Measurements from ENCODE around the gene OR56A5.

Gene OR56A5

DNA sequence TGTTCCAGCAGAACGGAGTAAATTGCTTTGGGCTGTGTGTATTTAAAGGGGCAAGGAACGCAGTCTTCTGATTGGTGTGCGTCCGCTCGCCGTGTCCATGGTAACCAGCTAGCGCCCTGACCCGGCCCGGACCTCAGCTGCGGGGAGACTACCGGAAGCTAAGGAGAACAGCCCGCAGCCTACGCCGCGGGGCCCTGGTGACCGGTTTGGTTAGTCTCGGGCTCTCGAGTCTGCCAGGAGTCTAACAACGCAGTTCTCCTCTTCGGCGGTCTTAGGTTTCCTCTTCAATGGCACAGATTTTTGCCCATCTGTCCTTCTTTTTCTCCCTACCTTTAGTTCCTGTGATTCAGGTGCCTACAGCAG is 29.7 kb downstream of the OR56A5 start:
- no peak overlapping the region for H3K4me3 ChIP-seq (ENCODE audit: control insufficient read depth, low read depth, low read length)
- DNase-seq (ENCODE audit: low read depth), result no peak
- no peak for TF ChIP-seq CTCF (conservative IDR thresholded peaks at IDR 0.05; ENCODE audit: control insufficient read depth, insufficient read depth, low read depth, low read length)

GRCh38 chr11:5937868-5938602 is 30.3 kb downstream of the OR56A5 start:
- TF ChIP-seq CTCF (conservative IDR thresholded peaks at IDR 0.05; ENCODE audit: control insufficient read depth, insufficient read depth, low read depth, low read length), result no peak
- H3K4me3 ChIP-seq (ENCODE audit: control insufficient read depth, low read depth, low read length), result no peak overlapping the region
- DNase-seq (ENCODE audit: low read depth), result no peak

- no peak for TF ChIP-seq CTCF (conservative IDR thresholded peaks at IDR 0.05; ENCODE audit: control insufficient read depth, insufficient read depth, low read depth, low read length)
- no peak overlapping the region for H3K4me3 ChIP-seq (ENCODE audit: control insufficient read depth, low read depth, low read length)
- DNase-seq (ENCODE audit: low read depth), result no peak
Observed at GRCh38 chr11:5933116-5933515, 35.2 kb downstream of the OR56A5 start.

GRCh38 chr11:5932671-5933070 is 35.6 kb downstream of the OR56A5 start:
- TF ChIP-seq CTCF (conservative IDR thresholded peaks at IDR 0.05; ENCODE audit: control insufficient read depth, insufficient read depth, low read depth, low read length), result no peak
- no peak for DNase-seq (ENCODE audit: low read depth)
- H3K4me3 ChIP-seq (ENCODE audit: control insufficient read depth, low read depth, low read length), result no peak overlapping the region

GRCh38 chr11:5931061-5931460 is 37.2 kb downstream of the OR56A5 start:
- no peak for TF ChIP-seq CTCF (conservative IDR thresholded peaks at IDR 0.05; ENCODE audit: control insufficient read depth, insufficient read depth, low read depth, low read length)
- H3K4me3 ChIP-seq (ENCODE audit: control insufficient read depth, low read depth, low read length), result no peak overlapping the region
- no peak for DNase-seq (ENCODE audit: low read depth)

DNA sequence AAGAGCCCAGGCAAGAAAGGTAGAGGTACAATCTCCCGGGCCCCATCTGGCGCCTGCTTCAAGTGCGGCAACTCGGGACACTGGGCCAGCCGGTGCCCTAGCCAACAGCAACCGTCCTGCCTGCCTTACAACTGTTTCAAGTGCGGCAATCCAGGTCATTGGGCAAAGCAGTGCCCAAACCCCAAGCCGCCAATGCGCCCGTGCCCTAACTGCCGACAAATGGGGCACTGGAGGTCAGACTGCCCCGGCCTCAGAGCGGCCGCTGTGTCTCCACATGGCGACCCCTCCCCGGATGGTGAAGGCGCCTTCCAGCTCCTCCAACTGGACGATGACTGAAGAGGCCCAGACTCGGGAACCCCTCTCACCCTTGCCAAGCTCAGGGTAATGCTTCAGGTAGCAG is 37.7 kb downstream of the OR56A5 start:
- no peak for TF ChIP-seq CTCF (conservative IDR thresholded peaks at IDR 0.05; ENCODE audit: control insufficient read depth, insufficient read depth, low read depth, low read length)
- no peak overlapping the region for H3K4me3 ChIP-seq (ENCODE audit: control insufficient read depth, low read depth, low read length)

More for the DNA sequence above, 37.7 kb downstream of the OR56A5 start:
- DNase-seq (ENCODE audit: low read depth), result no peak

All from fibroblast of mammary gland (primary cell).